ENCODE data around the gene GADD45GIP1. TPM values are rescaled to one million over a fixed set of nuclear protein-coding genes. Genes with fewer than 3 reads are reported as not detected.

GADD45GIP1 gene
- total RNA-seq, 1 experiment from 2014 or later = 35.9 TPM

DNA sequence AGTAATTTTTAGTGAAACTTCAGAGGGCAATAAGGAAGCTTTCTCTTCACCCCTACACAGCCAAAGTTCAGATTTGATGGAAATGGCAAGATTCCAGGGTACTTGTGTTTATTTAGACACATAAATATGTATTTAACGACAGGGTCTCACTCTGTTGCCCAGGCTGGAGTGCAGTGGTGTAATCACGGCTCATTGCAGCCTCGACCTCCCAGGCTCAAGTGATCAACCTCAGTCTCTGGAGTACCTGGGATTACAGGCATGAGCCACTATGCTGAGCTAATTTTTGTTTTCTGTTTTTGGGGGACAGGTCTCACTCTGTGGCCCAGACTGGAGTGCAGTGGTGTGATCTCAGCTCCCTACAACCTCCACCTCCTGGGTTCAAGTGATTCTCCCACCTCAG lies 36.0 kb downstream of the GADD45GIP1 start:
- H3K27me3 ChIP-seq (ENCODE audit: insufficient read depth, low read length) = no peaks in the 10 kb centered on the region
- TF ChIP-seq FOSL1 (IDR thresholded peaks at IDR 0.05; ENCODE audit: low read depth) = no peak
- TF ChIP-seq, protein P1, sequence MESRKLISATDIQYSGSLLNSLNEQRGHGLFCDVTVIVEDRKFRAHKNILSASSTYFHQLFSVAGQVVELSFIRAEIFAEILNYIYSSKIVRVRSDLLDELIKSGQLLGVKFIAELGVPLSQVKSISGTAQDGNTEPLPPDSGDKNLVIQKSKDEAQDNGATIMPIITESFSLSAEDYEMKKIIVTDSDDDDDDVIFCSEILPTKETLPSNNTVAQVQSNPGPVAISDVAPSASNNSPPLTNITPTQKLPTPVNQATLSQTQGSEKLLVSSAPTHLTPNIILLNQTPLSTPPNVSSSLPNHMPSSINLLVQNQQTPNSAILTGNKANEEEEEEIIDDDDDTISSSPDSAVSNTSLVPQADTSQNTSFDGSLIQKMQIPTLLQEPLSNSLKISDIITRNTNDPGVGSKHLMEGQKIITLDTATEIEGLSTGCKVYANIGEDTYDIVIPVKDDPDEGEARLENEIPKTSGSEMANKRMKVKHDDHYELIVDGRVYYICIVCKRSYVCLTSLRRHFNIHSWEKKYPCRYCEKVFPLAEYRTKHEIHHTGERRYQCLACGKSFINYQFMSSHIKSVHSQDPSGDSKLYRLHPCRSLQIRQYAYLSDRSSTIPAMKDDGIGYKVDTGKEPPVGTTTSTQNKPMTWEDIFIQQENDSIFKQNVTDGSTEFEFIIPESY (IDR thresholded peaks at IDR 0.05; ENCODE audit: extremely low read depth, insufficient replicate concordance, low read length) = no peak
- no peak for TF ChIP-seq POLR2A (IDR thresholded peaks at IDR 0.05; ENCODE audit: borderline replicate concordance, extremely low read depth, insufficient read depth, insufficient read length)
- TF ChIP-seq EGR1 (IDR thresholded peaks at IDR 0.05; ENCODE audit: low read depth) = no peak
- no peak for TF ChIP-seq ZFX (IDR thresholded peaks at IDR 0.05)
- no peak; the same call in 1 of the 2 replicates for TF ChIP-seq POLR2AphosphoS5 (IDR thresholded peaks at IDR 0.05; ENCODE audit: low read depth, low read length)
- no peak for TF ChIP-seq EZH2phosphoT487 (IDR thresholded peaks at IDR 0.05; ENCODE audit: borderline replicate concordance)
- TF ChIP-seq ELF1 (IDR thresholded peaks at IDR 0.05; ENCODE audit: borderline replicate concordance, low read depth) = no peak
- TF ChIP-seq CEBPB (IDR thresholded peaks at IDR 0.05; ENCODE audit: low read depth) = no peak
- no peak for TF ChIP-seq RAD21 (IDR thresholded peaks at IDR 0.05; ENCODE audit: low read depth)
- no peak for TF ChIP-seq EZH2 (IDR thresholded peaks at IDR 0.05)
- TF ChIP-seq SIN3A (IDR thresholded peaks at IDR 0.05; ENCODE audit: low read depth) = no peak
- TF ChIP-seq SRF (IDR thresholded peaks at IDR 0.05; ENCODE audit: low read depth) = no peak
- no peak for TF ChIP-seq ZNF274 (IDR thresholded peaks at IDR 0.05; ENCODE audit: low read depth, low read length)
- TF ChIP-seq JUND (IDR thresholded peaks at IDR 0.05) = no peak
- TF ChIP-seq, protein P2, sequence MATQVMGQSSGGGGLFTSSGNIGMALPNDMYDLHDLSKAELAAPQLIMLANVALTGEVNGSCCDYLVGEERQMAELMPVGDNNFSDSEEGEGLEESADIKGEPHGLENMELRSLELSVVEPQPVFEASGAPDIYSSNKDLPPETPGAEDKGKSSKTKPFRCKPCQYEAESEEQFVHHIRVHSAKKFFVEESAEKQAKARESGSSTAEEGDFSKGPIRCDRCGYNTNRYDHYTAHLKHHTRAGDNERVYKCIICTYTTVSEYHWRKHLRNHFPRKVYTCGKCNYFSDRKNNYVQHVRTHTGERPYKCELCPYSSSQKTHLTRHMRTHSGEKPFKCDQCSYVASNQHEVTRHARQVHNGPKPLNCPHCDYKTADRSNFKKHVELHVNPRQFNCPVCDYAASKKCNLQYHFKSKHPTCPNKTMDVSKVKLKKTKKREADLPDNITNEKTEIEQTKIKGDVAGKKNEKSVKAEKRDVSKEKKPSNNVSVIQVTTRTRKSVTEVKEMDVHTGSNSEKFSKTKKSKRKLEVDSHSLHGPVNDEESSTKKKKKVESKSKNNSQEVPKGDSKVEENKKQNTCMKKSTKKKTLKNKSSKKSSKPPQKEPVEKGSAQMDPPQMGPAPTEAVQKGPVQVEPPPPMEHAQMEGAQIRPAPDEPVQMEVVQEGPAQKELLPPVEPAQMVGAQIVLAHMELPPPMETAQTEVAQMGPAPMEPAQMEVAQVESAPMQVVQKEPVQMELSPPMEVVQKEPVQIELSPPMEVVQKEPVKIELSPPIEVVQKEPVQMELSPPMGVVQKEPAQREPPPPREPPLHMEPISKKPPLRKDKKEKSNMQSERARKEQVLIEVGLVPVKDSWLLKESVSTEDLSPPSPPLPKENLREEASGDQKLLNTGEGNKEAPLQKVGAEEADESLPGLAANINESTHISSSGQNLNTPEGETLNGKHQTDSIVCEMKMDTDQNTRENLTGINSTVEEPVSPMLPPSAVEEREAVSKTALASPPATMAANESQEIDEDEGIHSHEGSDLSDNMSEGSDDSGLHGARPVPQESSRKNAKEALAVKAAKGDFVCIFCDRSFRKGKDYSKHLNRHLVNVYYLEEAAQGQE (IDR thresholded peaks at IDR 0.05; ENCODE audit: low read depth) = no peak
- TF ChIP-seq, protein P3, sequence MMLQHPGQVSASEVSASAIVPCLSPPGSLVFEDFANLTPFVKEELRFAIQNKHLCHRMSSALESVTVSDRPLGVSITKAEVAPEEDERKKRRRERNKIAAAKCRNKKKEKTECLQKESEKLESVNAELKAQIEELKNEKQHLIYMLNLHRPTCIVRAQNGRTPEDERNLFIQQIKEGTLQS (IDR thresholded peaks at IDR 0.05) = no peak
- TF ChIP-seq, protein P4, sequence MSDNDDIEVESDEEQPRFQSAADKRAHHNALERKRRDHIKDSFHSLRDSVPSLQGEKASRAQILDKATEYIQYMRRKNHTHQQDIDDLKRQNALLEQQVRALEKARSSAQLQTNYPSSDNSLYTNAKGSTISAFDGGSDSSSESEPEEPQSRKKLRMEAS (IDR thresholded peaks at IDR 0.05) = no peak
- TF ChIP-seq CBX3 (IDR thresholded peaks at IDR 0.05; ENCODE audit: low read depth) = no peak
- TF ChIP-seq TCF7L2 (IDR thresholded peaks at IDR 0.05; ENCODE audit: borderline replicate concordance, extremely low read depth, insufficient read depth, insufficient read length) = no peak
- H3K9ac ChIP-seq (ENCODE audit: low read length) = no peak overlapping the region
- H3K36me3 ChIP-seq (ENCODE audit: control insufficient read depth in 1 of 2, insufficient read depth in 2 of 2, low read length in 2 of 2) = peaks cover 23 to 30% of the 10 kb centered on the region in 2 experiments; a peak in 3 of 4 replicates
- no peak overlapping the region for H3K4me3 ChIP-seq (replicated peaks in 1 of 2; ENCODE audit: low read depth in 1 of 2, low read length in 2 of 2)
- POLR2A ChIA-PET = interaction anchor here (1.1 to 1.5 kb wide), 2 partner anchors 11 to 17 kb away, joined by 3 to 5 read pairs; no protein-coding TSS in a partner anchor
- TSS peak; percentile 8 for BruUV-seq (replicated peaks)
- H2AFZ ChIP-seq (ENCODE audit: low read depth, low read length, poor library complexity, severe bottlenecking) = no peak overlapping the region
- H3K9me2 ChIP-seq (ENCODE audit: insufficient read depth) = no peaks in the 10 kb centered on the region
- peaks cover 0 to 10% of the 10 kb centered on the region in 2 experiments; a peak in 2 of 4 replicates for H3K4me1 ChIP-seq (ENCODE audit: control insufficient read depth in 1 of 2, insufficient read depth in 2 of 2, low read length in 2 of 2)
- CTCF ChIA-PET = interaction anchor here (1.2 kb wide), 1 partner anchor 44 kb away, joined by 4 read pairs; no protein-coding TSS in a partner anchor
- H3K9me3 ChIP-seq (ENCODE audit: control insufficient read depth in 1 of 2, insufficient read depth in 1 of 2, low read depth in 1 of 2, low read length in 2 of 2) = no peaks in the 10 kb centered on the region
- peak overlapping the region; percentile 29; the same call in 1 of the 2 replicates for H3K27ac ChIP-seq (ENCODE audit: low read depth, low read length)
- intact Hi-C loops (cut with micrococcal nuclease) = no loop called here
- no peaks in the 10 kb centered on the region for H4K20me1 ChIP-seq (ENCODE audit: insufficient read depth)
- RAD21 ChIA-PET (ENCODE audit: low non-redundant PET in 1 of 2, low total read pairs in 2 of 2, uncharacterized antibody in 2 of 2, unreplicated experiment in 2 of 2) = no interaction called here
- DNase-seq (ENCODE audit: low read depth, low spot score) (no peak), ATAC-seq (no peak)
- no peaks in the 10 kb centered on the region for H3K79me2 ChIP-seq (ENCODE audit: insufficient read depth, low read length)
- H3K4me2 ChIP-seq (ENCODE audit: low read length) = no peak overlapping the region
